ENCODE results near the gene XYLT1.

GRCh38 chr16:17512636-17513220 lies 42.0 kb upstream of the XYLT1 start:
- TF ChIP-seq YY1 (IDR thresholded peaks at IDR 0.05; ENCODE audit: low read depth, low read length), result no peak
- no peak for TF ChIP-seq EZH2 (IDR thresholded peaks at IDR 0.05; ENCODE audit: low read depth, low read length, severe bottlenecking)
- TF ChIP-seq CTCF (IDR thresholded peaks at IDR 0.05; ENCODE audit: control extremely low read depth in 1 of 3, insufficient read depth in 1 of 3, low read depth in 1 of 3, low read length in 3 of 3), result no peak
- no peak for TF ChIP-seq RFX5 (IDR thresholded peaks at IDR 0.05; ENCODE audit: borderline replicate concordance, low read depth, low read length)
- TF ChIP-seq RNF2 (IDR thresholded peaks at IDR 0.05; ENCODE audit: borderline replicate concordance, low read depth, low read length, missing control alignments, poor library complexity, severe bottlenecking), result no peak
- TF ChIP-seq SP1 (IDR thresholded peaks at IDR 0.05; ENCODE audit: low read depth, low read length), result no peak
- TF ChIP-seq POLR2A (IDR thresholded peaks at IDR 0.05; ENCODE audit: control extremely low read depth in 1 of 2, low read depth in 2 of 2, low read length in 2 of 2), result no peak
- no peak for TF ChIP-seq MAFK (IDR thresholded peaks at IDR 0.05; ENCODE audit: low read depth, low read length)
- TF ChIP-seq E2F6 (IDR thresholded peaks at IDR 0.05), result no peak
- no peak for TF ChIP-seq CREB1 (IDR thresholded peaks at IDR 0.05)
- no peak for TF ChIP-seq USF2 (IDR thresholded peaks at IDR 0.05; ENCODE audit: low read length)
- no peak for TF ChIP-seq BACH1 (IDR thresholded peaks at IDR 0.05; ENCODE audit: low read length)
- no peak for TF ChIP-seq SIX5 (IDR thresholded peaks at IDR 0.05; ENCODE audit: low read depth, low read length)

All from H1 (cell line).